ENCODE measurements around the gene GPX5.

Gene GPX5

GRCh38 chr6:28553986-28554881, 28.6 kb downstream of the GPX5 start:
- FAIRE-seq: no peak
- TF ChIP-seq POLR2A (IDR thresholded peaks at IDR 0.05; ENCODE audit: low read depth, low read length): no peak
- no peak for TF ChIP-seq SPI1 (IDR thresholded peaks at IDR 0.05; ENCODE audit: low read depth, low read length)
- no peak for DNase-seq (ENCODE audit: insufficient read length, low spot score)

DNA sequence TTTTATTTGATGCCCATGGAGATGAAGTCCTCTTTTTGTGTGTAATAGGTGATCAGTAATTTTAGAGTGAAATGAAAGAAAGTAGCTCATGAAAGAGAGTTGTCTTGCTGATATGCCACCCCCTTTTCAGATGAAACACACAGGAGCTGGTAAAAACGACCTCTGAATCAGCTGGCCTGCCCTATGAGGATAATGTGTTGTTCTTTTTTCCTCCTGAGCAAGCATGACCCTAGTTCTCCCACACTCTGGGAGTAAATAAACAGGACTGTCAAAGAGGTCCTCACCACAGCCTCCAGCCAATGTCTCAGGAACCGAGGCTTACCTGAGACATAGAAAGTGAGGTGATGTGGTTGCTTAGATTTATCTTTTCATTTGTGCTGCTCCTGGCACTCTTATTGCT, 29.5 kb downstream of the GPX5 start:
- FAIRE-seq (no peak), DNase-seq (ENCODE audit: insufficient read length, low spot score) (no peak)
- TF ChIP-seq POLR2A (IDR thresholded peaks at IDR 0.05; ENCODE audit: low read depth, low read length) (no peak), TAF1 (IDR thresholded peaks at IDR 0.05; ENCODE audit: low read depth, low read length) (no peak), SPI1 (IDR thresholded peaks at IDR 0.05; ENCODE audit: low read depth, low read length) (no peak), POLR2AphosphoS5 (IDR thresholded peaks at IDR 0.05; ENCODE audit: low read depth, low read length) (no peak), PAX5 (IDR thresholded peaks at IDR 0.05; ENCODE audit: insufficient read depth, low read length, severe bottlenecking) (no peak), POU2F2 (IDR thresholded peaks at IDR 0.05; ENCODE audit: low read depth, low read length) (no peak)

- no peak for FAIRE-seq
- TF ChIP-seq POLR2A (IDR thresholded peaks at IDR 0.05; ENCODE audit: low read depth, low read length) (no peak), TAF1 (IDR thresholded peaks at IDR 0.05; ENCODE audit: low read depth, low read length) (no peak), SPI1 (IDR thresholded peaks at IDR 0.05; ENCODE audit: low read depth, low read length) (no peak), PAX5 (IDR thresholded peaks at IDR 0.05; ENCODE audit: insufficient read depth, low read length, severe bottlenecking) (no peak), POLR2AphosphoS5 (IDR thresholded peaks at IDR 0.05; ENCODE audit: low read depth, low read length) (no peak), POU2F2 (IDR thresholded peaks at IDR 0.05; ENCODE audit: low read depth, low read length) (no peak)
- DNase-seq (ENCODE audit: insufficient read length, low spot score): no peak
Observed at GRCh38 chr6:28558629-28559028, 32.9 kb downstream of the GPX5 start.

GRCh38 chr6:28563430-28564095, 37.9 kb downstream of the GPX5 start:
- DNase-seq (ENCODE audit: insufficient read length, low spot score) (no peak), FAIRE-seq (no peak)
- TF ChIP-seq TAF1 (IDR thresholded peaks at IDR 0.05; ENCODE audit: low read depth, low read length): no peak
- TF ChIP-seq SPI1 (IDR thresholded peaks at IDR 0.05; ENCODE audit: low read depth, low read length): no peak
- no peak for TF ChIP-seq POLR2AphosphoS5 (IDR thresholded peaks at IDR 0.05; ENCODE audit: low read depth, low read length)

GRCh38 chr6:28565823-28566526, 40.3 kb downstream of the GPX5 start:
- DNase-seq (ENCODE audit: insufficient read length, low spot score) (no peak), FAIRE-seq (no peak)
- TF ChIP-seq POU2F2 (IDR thresholded peaks at IDR 0.05; ENCODE audit: low read depth, low read length): no peak
- no peak for TF ChIP-seq TAF1 (IDR thresholded peaks at IDR 0.05; ENCODE audit: low read depth, low read length)
- no peak for TF ChIP-seq SPI1 (IDR thresholded peaks at IDR 0.05; ENCODE audit: low read depth, low read length)
- no peak for TF ChIP-seq PAX5 (IDR thresholded peaks at IDR 0.05; ENCODE audit: insufficient read depth, low read length, severe bottlenecking)
- no peak for TF ChIP-seq POLR2A (IDR thresholded peaks at IDR 0.05; ENCODE audit: low read depth, low read length)
- TF ChIP-seq POLR2AphosphoS5 (IDR thresholded peaks at IDR 0.05; ENCODE audit: low read depth, low read length): no peak

GRCh38 chr6:28566527-28567252, 41.0 kb downstream of the GPX5 start:
- TF ChIP-seq POU2F2 (IDR thresholded peaks at IDR 0.05; ENCODE audit: low read depth, low read length) (no peak), POLR2AphosphoS5 (IDR thresholded peaks at IDR 0.05; ENCODE audit: low read depth, low read length) (no peak), POLR2A (IDR thresholded peaks at IDR 0.05; ENCODE audit: low read depth, low read length) (no peak), PAX5 (IDR thresholded peaks at IDR 0.05; ENCODE audit: insufficient read depth, low read length, severe bottlenecking) (no peak), TAF1 (IDR thresholded peaks at IDR 0.05; ENCODE audit: low read depth, low read length) (no peak), SPI1 (IDR thresholded peaks at IDR 0.05; ENCODE audit: low read depth, low read length) (no peak)
- DNase-seq (ENCODE audit: insufficient read length, low spot score): no peak
- FAIRE-seq: no peak

GRCh38 chr6:28567506-28567905, 41.8 kb downstream of the GPX5 start:
- no peak for FAIRE-seq
- TF ChIP-seq SPI1 (IDR thresholded peaks at IDR 0.05; ENCODE audit: low read depth, low read length): no peak
- no peak for TF ChIP-seq POLR2A (IDR thresholded peaks at IDR 0.05; ENCODE audit: low read depth, low read length)
- no peak for TF ChIP-seq PAX5 (IDR thresholded peaks at IDR 0.05; ENCODE audit: insufficient read depth, low read length, severe bottlenecking)
- TF ChIP-seq POLR2AphosphoS5 (IDR thresholded peaks at IDR 0.05; ENCODE audit: low read depth, low read length): no peak
- TF ChIP-seq POU2F2 (IDR thresholded peaks at IDR 0.05; ENCODE audit: low read depth, low read length): no peak
- TF ChIP-seq TAF1 (IDR thresholded peaks at IDR 0.05; ENCODE audit: low read depth, low read length): no peak
- DNase-seq (ENCODE audit: insufficient read length, low spot score): no peak

DNA sequence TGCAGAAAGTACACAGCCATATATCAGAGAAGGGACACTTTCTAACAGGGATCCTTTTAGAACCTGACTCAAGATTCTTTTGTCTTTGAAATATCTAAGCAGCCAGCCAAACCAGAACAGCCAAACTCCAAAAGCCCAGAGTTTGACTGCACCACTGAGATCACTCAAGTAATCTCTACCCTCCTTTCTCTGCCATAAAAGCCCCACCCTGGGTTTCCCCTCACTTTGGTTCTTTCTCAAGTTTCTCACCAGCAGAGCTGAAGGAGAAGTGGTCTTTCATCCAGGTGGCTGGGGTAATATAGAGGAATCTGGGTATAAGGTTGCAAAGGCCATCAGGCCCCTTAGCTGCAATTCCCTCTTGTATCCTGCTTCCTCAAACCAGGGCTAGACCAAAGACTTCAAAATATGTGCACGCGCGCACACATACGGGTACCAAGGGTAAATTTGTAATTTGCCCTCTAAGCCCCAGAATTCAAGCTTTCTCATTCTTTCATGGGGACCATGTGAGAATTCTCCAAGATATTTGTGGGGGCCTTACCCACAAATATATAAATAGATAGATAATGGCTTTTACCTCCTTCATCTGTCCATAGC, 42.9 kb downstream of the GPX5 start:
- TF ChIP-seq SPI1 (IDR thresholded peaks at IDR 0.05; ENCODE audit: low read depth, low read length) (peak; percentile 30; the same call in 1 of the 2 replicates), PAX5 (IDR thresholded peaks at IDR 0.05; ENCODE audit: insufficient read depth, low read length, severe bottlenecking) (no peak)
- DNase-seq (ENCODE audit: insufficient read length, low spot score) (no peak), FAIRE-seq (no peak)

DNA sequence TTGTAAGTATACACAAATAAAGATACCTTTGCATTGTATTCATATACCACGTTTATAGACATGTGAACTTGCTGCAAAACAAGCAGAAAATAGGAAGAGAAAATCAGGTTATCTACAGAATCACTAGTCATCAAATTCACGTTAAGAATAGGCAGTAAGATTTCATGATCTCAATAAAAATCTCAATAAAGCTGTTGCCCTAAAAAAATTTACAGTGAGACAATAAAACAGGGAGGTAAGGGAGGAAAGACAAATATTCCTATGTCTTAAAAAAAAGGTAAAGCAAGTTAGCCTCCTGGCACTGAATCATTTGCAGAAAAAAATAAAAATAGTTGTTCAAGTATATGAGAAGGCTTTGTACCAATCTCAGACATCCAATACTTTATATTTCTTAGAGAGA, 44.1 kb downstream of the GPX5 start:
- no peak for DNase-seq (ENCODE audit: insufficient read length, low spot score)
- TF ChIP-seq TAF1 (IDR thresholded peaks at IDR 0.05; ENCODE audit: low read depth, low read length) (no peak), POLR2A (IDR thresholded peaks at IDR 0.05; ENCODE audit: low read depth, low read length) (no peak), SPI1 (IDR thresholded peaks at IDR 0.05; ENCODE audit: low read depth, low read length) (no peak), POU2F2 (IDR thresholded peaks at IDR 0.05; ENCODE audit: low read depth, low read length) (no peak), POLR2AphosphoS5 (IDR thresholded peaks at IDR 0.05; ENCODE audit: low read depth, low read length) (no peak), PAX5 (IDR thresholded peaks at IDR 0.05; ENCODE audit: insufficient read depth, low read length, severe bottlenecking) (no peak)
- FAIRE-seq: no peak
